Measurements from ENCODE around the gene LDB1. TPM values are rescaled to one million over a fixed set of nuclear protein-coding genes. Genes with fewer than 3 reads are reported as not detected.

LDB1 gene
- total and polyA plus RNA-seq, 2 of the 13 experiments (the other 11 are each of a cell fraction or from before 2014, with no cell fraction given): 17.2 to 45.5 TPM

DNA sequence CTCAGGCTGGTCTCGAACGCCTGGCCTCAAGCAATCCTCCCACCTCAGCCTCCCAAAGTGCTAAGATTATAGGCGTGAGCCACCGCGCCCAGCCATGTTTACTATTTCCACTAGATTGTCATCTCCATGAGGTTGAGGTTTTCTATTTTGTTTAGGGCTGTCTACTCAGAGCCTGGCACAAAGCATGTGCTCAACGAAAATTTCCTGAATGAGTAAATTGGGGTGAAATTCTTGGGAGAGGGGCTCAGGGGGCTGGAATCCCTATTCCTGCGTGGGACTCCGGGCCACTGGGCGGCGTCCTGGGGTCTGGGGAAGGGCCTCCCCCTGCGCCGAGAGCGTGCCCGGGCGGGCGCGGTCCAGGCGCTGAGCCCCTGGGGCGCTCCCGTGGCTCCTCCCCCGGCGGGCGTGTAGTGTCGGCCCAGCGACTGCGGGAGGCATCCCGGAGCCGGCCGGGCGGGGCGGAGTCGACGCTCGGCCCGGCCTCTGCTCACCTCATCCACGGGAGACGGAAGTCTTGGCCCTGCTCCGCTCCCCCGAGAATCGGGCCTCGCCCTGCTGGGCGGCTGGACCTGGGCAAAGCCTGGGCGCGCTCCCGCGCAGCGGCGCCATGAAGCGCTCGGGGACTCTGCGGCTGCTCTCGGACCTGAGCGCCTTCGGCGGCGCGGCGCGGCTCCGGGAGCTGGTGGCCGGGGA lies 55.2 kb downstream of the LDB1 start, which contains the start of gene HPS6 (continued):
- TF ChIP-seq UBTF (CRISPR knock-in tag; IDR thresholded peaks at IDR 0.05) (peak; percentile 87; the same call in 1 of the 2 replicates), ZFX (CRISPR knock-in tag; IDR thresholded peaks at IDR 0.05; ENCODE audit: low read depth) (peak; percentile 90; the same call in 1 of the 2 replicates), ZNF232 (CRISPR knock-in tag; IDR thresholded peaks at IDR 0.05; ENCODE audit: borderline replicate concordance) (0 out of 2 replicates have a peak, but pooled peaks have one; percentile 39), ZBTB14 (CRISPR knock-in tag; IDR thresholded peaks at IDR 0.05) (peak; percentile 90), SAP130 (CRISPR knock-in tag; IDR thresholded peaks at IDR 0.05; ENCODE audit: low read depth) (peak; percentile 92), SKIL (CRISPR knock-in tag; IDR thresholded peaks at IDR 0.05; ENCODE audit: borderline replicate concordance) (no peak), RAD21 (CRISPR knock-in tag; IDR thresholded peaks at IDR 0.05) (peak; percentile 8; the same call in 1 of the 2 replicates), MAZ (IDR thresholded peaks at IDR 0.05; ENCODE audit: borderline replicate concordance, low read depth, low read length) (no peak; the same call in 1 of the 2 replicates), MAZ (CRISPR knock-in tag; IDR thresholded peaks at IDR 0.05; ENCODE audit: low read depth) (peak; percentile 60; the same call in 1 of the 2 replicates), PPARG (CRISPR knock-in tag; conservative IDR thresholded peaks at IDR 0.05) (peak; percentile 55; the same call in 1 of the 2 replicates), ZNF83 (CRISPR knock-in tag; IDR thresholded peaks at IDR 0.05; ENCODE audit: borderline replicate concordance) (peak; percentile 21; the same call in 1 of the 2 replicates), ZNF136 (CRISPR knock-in tag; IDR thresholded peaks at IDR 0.05; ENCODE audit: low read depth) (peak; percentile 64; the same call in 1 of the 2 replicates), HOXA3 (CRISPR knock-in tag; IDR thresholded peaks at IDR 0.05) (peak; percentile 58; the same call in 1 of the 2 replicates), SP1 (IDR thresholded peaks at IDR 0.05) (no peak), SP1 (CRISPR knock-in tag; IDR thresholded peaks at IDR 0.05) (peak; percentile 36; the same call in 1 of the 2 replicates), ATF1 (CRISPR knock-in tag; IDR thresholded peaks at IDR 0.05) (0 out of 2 replicates have a peak, but pooled peaks have one; percentile 45), MXI1 (IDR thresholded peaks at IDR 0.05; ENCODE audit: borderline replicate concordance, low read depth, low read length) (peak; percentile 70; the same call in 1 of the 3 replicates), POGK (CRISPR knock-in tag; conservative IDR thresholded peaks at IDR 0.05) (peak; percentile 67; the same call in 1 of the 2 replicates), XRCC5 (optimal IDR thresholded peaks at IDR 0.05; ENCODE audit: low read length) (peak; percentile 76)
- TF ChIP-seq, protein P1, sequence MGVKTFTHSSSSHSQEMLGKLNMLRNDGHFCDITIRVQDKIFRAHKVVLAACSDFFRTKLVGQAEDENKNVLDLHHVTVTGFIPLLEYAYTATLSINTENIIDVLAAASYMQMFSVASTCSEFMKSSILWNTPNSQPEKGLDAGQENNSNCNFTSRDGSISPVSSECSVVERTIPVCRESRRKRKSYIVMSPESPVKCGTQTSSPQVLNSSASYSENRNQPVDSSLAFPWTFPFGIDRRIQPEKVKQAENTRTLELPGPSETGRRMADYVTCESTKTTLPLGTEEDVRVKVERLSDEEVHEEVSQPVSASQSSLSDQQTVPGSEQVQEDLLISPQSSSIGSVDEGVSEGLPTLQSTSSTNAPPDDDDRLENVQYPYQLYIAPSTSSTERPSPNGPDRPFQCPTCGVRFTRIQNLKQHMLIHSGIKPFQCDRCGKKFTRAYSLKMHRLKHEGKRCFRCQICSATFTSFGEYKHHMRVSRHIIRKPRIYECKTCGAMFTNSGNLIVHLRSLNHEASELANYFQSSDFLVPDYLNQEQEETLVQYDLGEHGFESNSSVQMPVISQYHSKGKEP (CRISPR knock-in tag; IDR thresholded peaks at IDR 0.05): 0 out of 2 replicates have a peak, but pooled peaks have one; percentile 20
